ENCODE data around the gene GRIA3.

Gene GRIA3

DNA sequence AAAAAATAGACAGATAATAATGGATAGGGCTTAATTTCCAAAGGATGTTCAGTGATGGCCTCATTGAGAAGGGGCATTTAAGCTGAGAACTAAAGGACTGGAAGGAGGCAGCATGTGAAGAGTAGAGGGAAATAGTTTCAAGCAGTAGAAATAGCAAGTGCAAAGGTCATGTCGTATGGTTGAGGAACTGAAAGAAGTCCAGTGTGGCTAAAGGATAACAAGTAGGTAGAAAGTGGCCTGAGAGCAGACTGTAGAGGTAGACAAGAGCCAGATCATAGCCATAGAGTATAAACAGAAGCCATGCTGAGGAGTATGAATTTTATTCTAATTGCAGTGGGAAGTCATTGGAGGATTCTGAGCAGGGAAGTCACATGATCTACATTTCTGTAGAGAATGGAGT lies 72.3 kb downstream of the GRIA3 start:
- no peak overlapping the region for H2BK120ac ChIP-seq (ENCODE audit: low read depth, low read length)
- H2AK5ac ChIP-seq (ENCODE audit: low read depth, low read length) = no peak overlapping the region
- H3K4me2 ChIP-seq (ENCODE audit: insufficient read depth, low read length, poor library complexity, severe bottlenecking) = no peak overlapping the region
- no peak overlapping the region for H3K23ac ChIP-seq (ENCODE audit: low read depth, low read length, poor library complexity)
- WGBS, 2 donors (ENCODE audit: extremely low coverage in 2 of 2, insufficient read length in 2 of 2, insufficient replicate concordance in 1 of 2) = no CpG with 5 or more reads among the region's 1 CpG
- no peaks in the 10 kb centered on the region for H3K36me3 ChIP-seq (replicated peaks in 1 of 2; ENCODE audit: control insufficient read depth in 2 of 2, insufficient read depth in 2 of 2, low read length in 2 of 2)
- no peak overlapping the region for H2AFZ ChIP-seq (ENCODE audit: low read length)
- no peak overlapping the region for H3K9ac ChIP-seq (ENCODE audit: low read depth, low read length, poor library complexity)
- no peak overlapping the region for H3K18ac ChIP-seq (ENCODE audit: low read length)
- no peaks in the 10 kb centered on the region for H3K9me3 ChIP-seq (replicated peaks in 1 of 2; ENCODE audit: control insufficient read depth in 2 of 2, insufficient read depth in 1 of 2, low read depth in 1 of 2, low read length in 2 of 2)
- H3K4ac ChIP-seq (ENCODE audit: low read length) = no peak overlapping the region
- H2BK12ac ChIP-seq (ENCODE audit: low read length) = no peak overlapping the region
- H3K79me1 ChIP-seq (ENCODE audit: low read depth, low read length) = no peaks in the 10 kb centered on the region
- H3K4me3 ChIP-seq (ENCODE audit: low read length in 2 of 2) = no peak overlapping the region
- H3K27me3 ChIP-seq (ENCODE audit: control insufficient read depth in 3 of 3, insufficient read depth in 3 of 3, low read depth in 1 of 3, low read length in 3 of 3) = no peaks in the 10 kb centered on the region
- H4K91ac ChIP-seq (ENCODE audit: low read depth, low read length, poor library complexity) = no peak overlapping the region
- H3K27ac ChIP-seq (replicated peaks; ENCODE audit: low read length) = no peak overlapping the region
- no peaks in the 10 kb centered on the region for H3K4me1 ChIP-seq (ENCODE audit: control insufficient read depth in 2 of 2, insufficient read depth in 1 of 2, low read depth in 1 of 2, low read length in 2 of 2)
- no peak overlapping the region for H2BK5ac ChIP-seq (ENCODE audit: low read length)
- H4K8ac ChIP-seq (ENCODE audit: low read depth, low read length) = no peak overlapping the region
- no peak overlapping the region for H3K14ac ChIP-seq (ENCODE audit: low read length)
- H2BK15ac ChIP-seq (ENCODE audit: low read length) = no peak overlapping the region
- DNase-seq (ENCODE audit: low spot score) = no peak

GRCh38 chrX:123260920-123261418 lies 76.9 kb downstream of the GRIA3 start:
- no CpG with 5 or more reads among the region's 5 CpGs for WGBS, 2 donors (ENCODE audit: extremely low coverage in 2 of 2, insufficient read length in 2 of 2, insufficient replicate concordance in 1 of 2)
- no peak overlapping the region for H3K18ac ChIP-seq (ENCODE audit: low read length)
- H3K4ac ChIP-seq (ENCODE audit: low read length) = no peak overlapping the region
- H3K9ac ChIP-seq (ENCODE audit: low read depth, low read length, poor library complexity) = no peak overlapping the region
- no peak overlapping the region for H2BK12ac ChIP-seq (ENCODE audit: low read length)
- H3K4me3 ChIP-seq (ENCODE audit: low read length in 2 of 2) = no peak overlapping the region
- H2AFZ ChIP-seq (ENCODE audit: low read length) = no peak overlapping the region
- H3K4me2 ChIP-seq (ENCODE audit: insufficient read depth, low read length, poor library complexity, severe bottlenecking) = no peak overlapping the region
- H4K8ac ChIP-seq (ENCODE audit: low read depth, low read length) = no peak overlapping the region
- H3K14ac ChIP-seq (ENCODE audit: low read length) = no peak overlapping the region
- DNase-seq (ENCODE audit: low spot score) = no peak
- no peaks in the 10 kb centered on the region for H3K9me3 ChIP-seq (replicated peaks in 1 of 2; ENCODE audit: control insufficient read depth in 2 of 2, insufficient read depth in 1 of 2, low read depth in 1 of 2, low read length in 2 of 2)
- H3K4me1 ChIP-seq (ENCODE audit: control insufficient read depth in 2 of 2, insufficient read depth in 1 of 2, low read depth in 1 of 2, low read length in 2 of 2) = peaks cover 0 to 6% of the 10 kb centered on the region in 2 donors
- H3K27me3 ChIP-seq (ENCODE audit: control insufficient read depth in 3 of 3, insufficient read depth in 3 of 3, low read depth in 1 of 3, low read length in 3 of 3) = no peaks in the 10 kb centered on the region
- no peak overlapping the region for H2BK5ac ChIP-seq (ENCODE audit: low read length)
- H3K27ac ChIP-seq (replicated peaks; ENCODE audit: low read length) = no peak overlapping the region
- H2BK15ac ChIP-seq (ENCODE audit: low read length) = no peak overlapping the region
- no peak overlapping the region for H4K91ac ChIP-seq (ENCODE audit: low read depth, low read length, poor library complexity)
- H3K36me3 ChIP-seq (replicated peaks in 1 of 2; ENCODE audit: control insufficient read depth in 2 of 2, insufficient read depth in 2 of 2, low read length in 2 of 2) = no peaks in the 10 kb centered on the region
- no peaks in the 10 kb centered on the region for H3K79me1 ChIP-seq (ENCODE audit: low read depth, low read length)
- no peak overlapping the region for H3K23ac ChIP-seq (ENCODE audit: low read depth, low read length, poor library complexity)
- no peak overlapping the region for H2AK5ac ChIP-seq (ENCODE audit: low read depth, low read length)
- H2BK120ac ChIP-seq (ENCODE audit: low read depth, low read length) = no peak overlapping the region

- Histone ChIP-seq H3K36me3 (replicated peaks in 1 of 2; ENCODE audit: control insufficient read depth in 2 of 2, insufficient read depth in 2 of 2, low read length in 2 of 2) (no peaks in the 10 kb centered on the region), H2AFZ (ENCODE audit: low read length) (no peak overlapping the region), H4K8ac (ENCODE audit: low read depth, low read length) (no peak overlapping the region), H2BK120ac (ENCODE audit: low read depth, low read length) (no peak overlapping the region), H2BK15ac (ENCODE audit: low read length) (no peak overlapping the region), H2AK5ac (ENCODE audit: low read depth, low read length) (no peak overlapping the region), H3K27ac (replicated peaks; ENCODE audit: low read length) (peak overlapping the region; percentile 54), H3K4me1 (ENCODE audit: control insufficient read depth in 2 of 2, insufficient read depth in 1 of 2, low read depth in 1 of 2, low read length in 2 of 2) (peaks cover 0 to 6% of the 10 kb centered on the region in 2 donors), H3K4ac (ENCODE audit: low read length) (no peak overlapping the region), H4K91ac (ENCODE audit: low read depth, low read length, poor library complexity) (no peak overlapping the region), H3K27me3 (ENCODE audit: control insufficient read depth in 3 of 3, insufficient read depth in 3 of 3, low read depth in 1 of 3, low read length in 3 of 3) (peaks cover 0 to 3% (median 0%) of the 10 kb centered on the region in 3 experiments), H3K23ac (ENCODE audit: low read depth, low read length, poor library complexity) (no peak overlapping the region), H3K14ac (ENCODE audit: low read length) (no peak overlapping the region), H3K4me3 (ENCODE audit: low read length in 2 of 2) (no peak overlapping the region), H2BK5ac (ENCODE audit: low read length) (no peak overlapping the region), H3K4me2 (ENCODE audit: insufficient read depth, low read length, poor library complexity, severe bottlenecking) (peak overlapping the region; percentile 40), H3K18ac (ENCODE audit: low read length) (no peak overlapping the region), H3K9me3 (replicated peaks in 1 of 2; ENCODE audit: control insufficient read depth in 2 of 2, insufficient read depth in 1 of 2, low read depth in 1 of 2, low read length in 2 of 2) (no peaks in the 10 kb centered on the region), H2BK12ac (ENCODE audit: low read length) (no peak overlapping the region), H3K79me1 (ENCODE audit: low read depth, low read length) (no peaks in the 10 kb centered on the region), H3K9ac (ENCODE audit: low read depth, low read length, poor library complexity) (no peak overlapping the region)
- no CpG with 5 or more reads among the region's 8 CpGs for WGBS, 2 donors (ENCODE audit: extremely low coverage in 2 of 2, insufficient read length in 2 of 2, insufficient replicate concordance in 1 of 2)
- peak; percentile 5 for DNase-seq (ENCODE audit: low spot score)
Measured at GRCh38 chrX:123263270-123263669, 79.2 kb downstream of the GRIA3 start.

GRCh38 chrX:123263747-123264146 lies 79.7 kb downstream of the GRIA3 start:
- H2BK5ac ChIP-seq (ENCODE audit: low read length) = no peak overlapping the region
- H3K9ac ChIP-seq (ENCODE audit: low read depth, low read length, poor library complexity) = no peak overlapping the region
- no peaks in the 10 kb centered on the region for H3K9me3 ChIP-seq (replicated peaks in 1 of 2; ENCODE audit: control insufficient read depth in 2 of 2, insufficient read depth in 1 of 2, low read depth in 1 of 2, low read length in 2 of 2)
- H2BK120ac ChIP-seq (ENCODE audit: low read depth, low read length) = no peak overlapping the region
- no peak overlapping the region for H3K27ac ChIP-seq (replicated peaks; ENCODE audit: low read length)
- DNase-seq (ENCODE audit: low spot score) = no peak
- no CpG with 5 or more reads among the region's 1 CpG for WGBS, 2 donors (ENCODE audit: extremely low coverage in 2 of 2, insufficient read length in 2 of 2, insufficient replicate concordance in 1 of 2)
- H2AFZ ChIP-seq (ENCODE audit: low read length) = no peak overlapping the region
- H3K23ac ChIP-seq (ENCODE audit: low read depth, low read length, poor library complexity) = no peak overlapping the region
- H3K79me1 ChIP-seq (ENCODE audit: low read depth, low read length) = no peaks in the 10 kb centered on the region
- H4K91ac ChIP-seq (ENCODE audit: low read depth, low read length, poor library complexity) = no peak overlapping the region
- H4K8ac ChIP-seq (ENCODE audit: low read depth, low read length) = no peak overlapping the region
- H2BK12ac ChIP-seq (ENCODE audit: low read length) = no peak overlapping the region
- no peak overlapping the region for H3K4ac ChIP-seq (ENCODE audit: low read length)
- no peak overlapping the region for H3K14ac ChIP-seq (ENCODE audit: low read length)
- no peak overlapping the region for H3K18ac ChIP-seq (ENCODE audit: low read length)
- H3K4me3 ChIP-seq (ENCODE audit: low read length in 2 of 2) = no peak overlapping the region
- H3K4me1 ChIP-seq (ENCODE audit: control insufficient read depth in 2 of 2, insufficient read depth in 1 of 2, low read depth in 1 of 2, low read length in 2 of 2) = peaks cover 0 to 6% of the 10 kb centered on the region in 2 donors
- H3K27me3 ChIP-seq (ENCODE audit: control insufficient read depth in 3 of 3, insufficient read depth in 3 of 3, low read depth in 1 of 3, low read length in 3 of 3) = peaks cover 0 to 3% (median 0%) of the 10 kb centered on the region in 3 experiments
- H2BK15ac ChIP-seq (ENCODE audit: low read length) = no peak overlapping the region
- no peaks in the 10 kb centered on the region for H3K36me3 ChIP-seq (replicated peaks in 1 of 2; ENCODE audit: control insufficient read depth in 2 of 2, insufficient read depth in 2 of 2, low read length in 2 of 2)
- H3K4me2 ChIP-seq (ENCODE audit: insufficient read depth, low read length, poor library complexity, severe bottlenecking) = no peak overlapping the region
- H2AK5ac ChIP-seq (ENCODE audit: low read depth, low read length) = no peak overlapping the region
